Osteoblast (primary cell): Measurements from ENCODE around the gene JAZF1. TPM values are rescaled to one million over a fixed set of nuclear protein-coding genes. Genes with fewer than 3 reads are reported as not detected.

Experiments
- DNase-seq: peaks from one replicate; pipeline ENCODE4 v3.0.0; 2011; ENCODE audit warnings: low spot score, mixed read lengths; ENCODE audit not compliant: insufficient read length; ENCODE audit errors: missing footprints
- H2AFZ ChIP-seq: 2 replicates; pipeline ENCODE4 v1.6.0; 2011; ENCODE audit warnings: mild to moderate bottlenecking, low read length
- H3K27ac ChIP-seq: 2 replicates; pipeline ENCODE4 v1.5.1; 2011; ENCODE audit warnings: mild to moderate bottlenecking, low read depth, low read length, moderate library complexity
- H3K27me3 ChIP-seq: 2 replicates; pipeline ENCODE4 v1.6.0; 2012; ENCODE audit warnings: mild to moderate bottlenecking, control low read depth, inconsistent platforms, low read length, moderate library complexity; ENCODE audit not compliant: insufficient read depth
- H3K36me3 ChIP-seq: 2 replicates; pipeline ENCODE4 v1.5.1; 2011; ENCODE audit warnings: mild to moderate bottlenecking, low read length, control low read depth, moderate library complexity; ENCODE audit not compliant: insufficient read depth
- H3K4me1 ChIP-seq: 2 replicates; pipeline ENCODE4 v1.5.1; 2011; ENCODE audit warnings: mild to moderate bottlenecking, low read length, control low read depth, moderate library complexity; ENCODE audit not compliant: insufficient read depth
- H3K4me2 ChIP-seq: 2 replicates; pipeline ENCODE4 v1.6.0; 2011; ENCODE audit warnings: mild to moderate bottlenecking, low read length; ENCODE audit not compliant: insufficient read depth
- H3K4me3 ChIP-seq: fragments of 200-600 bp; sonication (generic); 3 replicates; pipeline ENCODE4 v1.5.1; 2012; ENCODE audit warnings: mild to moderate bottlenecking, low read length, inconsistent platforms; ENCODE audit not compliant: insufficient read depth
- H3K79me2 ChIP-seq: 2 replicates; pipeline ENCODE4 v1.6.0; 2012; ENCODE audit warnings: mild to moderate bottlenecking, low read length, control low read depth, inconsistent platforms; ENCODE audit not compliant: insufficient read depth
- H3K9me3 ChIP-seq: 2 replicates; pipeline ENCODE4 v1.5.1; 2011; ENCODE audit warnings: low read depth, low read length, control low read depth
- H4K20me1 ChIP-seq: 2 replicates; pipeline ENCODE4 v1.6.0; 2012; ENCODE audit warnings: mild to moderate bottlenecking, low read length, control low read depth; ENCODE audit not compliant: insufficient read depth
- CTCF ChIP-seq: IDR thresholded peaks from 2 replicates; pipeline ENCODE4 v1.5.1; 2011; ENCODE audit warnings: mild to moderate bottlenecking, low read depth, low read length, moderate library complexity; ENCODE audit errors: extremely low read depth
- total RNA-seq: library from RNA; depleted of rRNA; stranded (reverse); fragments of >200 nt; gene quantifications from 2 replicates; pipeline ENCODE4 v1.2.3, GENCODE V29; 2012

The JAZF1 gene
- total RNA-seq, 1 donor, result 15.9 TPM

DNA sequence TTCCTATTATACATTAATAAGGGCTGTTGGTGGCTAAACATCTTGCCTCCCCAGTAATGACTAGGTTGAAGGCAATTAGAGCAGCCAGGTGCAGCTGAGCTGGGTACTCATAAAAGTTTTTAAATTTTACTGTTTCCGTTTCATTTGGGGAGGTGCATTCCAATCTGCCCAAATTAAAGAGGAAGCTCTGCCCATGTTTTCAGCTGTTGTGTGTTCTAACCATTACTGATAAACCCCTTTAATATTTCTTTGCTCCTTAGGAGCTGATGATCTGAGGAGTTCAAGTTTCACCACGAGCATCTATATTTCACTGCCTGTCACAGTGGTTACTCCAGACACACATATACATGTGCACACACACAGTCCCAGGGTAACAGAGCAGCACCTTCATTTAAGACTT lies 94.4 kb downstream of the JAZF1 start:
- Histone ChIP-seq H3K27ac (no peak overlapping the region), H3K79me2 (peaks cover 34% of the 10 kb centered on the region), H2AFZ (no peak overlapping the region), H3K9me3 (no peaks in the 10 kb centered on the region), H3K4me3 (no peak overlapping the region), H3K4me1 (peaks cover 45% of the 10 kb centered on the region), H3K4me2 (no peak overlapping the region), H4K20me1 (peaks cover 5% of the 10 kb centered on the region), H3K27me3 (no peaks in the 10 kb centered on the region), H3K36me3 (no peaks in the 10 kb centered on the region)
- no peak for DNase-seq
- no peak for TF ChIP-seq CTCF

- H3K4me2 ChIP-seq, result peak overlapping the region; percentile 47
- peaks cover 5% of the 10 kb centered on the region for H4K20me1 ChIP-seq
- no peaks in the 10 kb centered on the region for H3K27me3 ChIP-seq
- peak overlapping the region; percentile 65 for H3K27ac ChIP-seq
- peaks cover 44% of the 10 kb centered on the region for H3K4me1 ChIP-seq
- peaks cover 28% of the 10 kb centered on the region for H3K79me2 ChIP-seq
- no peak for DNase-seq
- no peaks in the 10 kb centered on the region for H3K36me3 ChIP-seq
- no peak overlapping the region for H2AFZ ChIP-seq
- H3K4me3 ChIP-seq, result peak overlapping the region; percentile 14
- no peaks in the 10 kb centered on the region for H3K9me3 ChIP-seq
- no peak for TF ChIP-seq CTCF
Measured at GRCh38 chr7:28083998-28084985, 96.3 kb downstream of the JAZF1 start.

DNA sequence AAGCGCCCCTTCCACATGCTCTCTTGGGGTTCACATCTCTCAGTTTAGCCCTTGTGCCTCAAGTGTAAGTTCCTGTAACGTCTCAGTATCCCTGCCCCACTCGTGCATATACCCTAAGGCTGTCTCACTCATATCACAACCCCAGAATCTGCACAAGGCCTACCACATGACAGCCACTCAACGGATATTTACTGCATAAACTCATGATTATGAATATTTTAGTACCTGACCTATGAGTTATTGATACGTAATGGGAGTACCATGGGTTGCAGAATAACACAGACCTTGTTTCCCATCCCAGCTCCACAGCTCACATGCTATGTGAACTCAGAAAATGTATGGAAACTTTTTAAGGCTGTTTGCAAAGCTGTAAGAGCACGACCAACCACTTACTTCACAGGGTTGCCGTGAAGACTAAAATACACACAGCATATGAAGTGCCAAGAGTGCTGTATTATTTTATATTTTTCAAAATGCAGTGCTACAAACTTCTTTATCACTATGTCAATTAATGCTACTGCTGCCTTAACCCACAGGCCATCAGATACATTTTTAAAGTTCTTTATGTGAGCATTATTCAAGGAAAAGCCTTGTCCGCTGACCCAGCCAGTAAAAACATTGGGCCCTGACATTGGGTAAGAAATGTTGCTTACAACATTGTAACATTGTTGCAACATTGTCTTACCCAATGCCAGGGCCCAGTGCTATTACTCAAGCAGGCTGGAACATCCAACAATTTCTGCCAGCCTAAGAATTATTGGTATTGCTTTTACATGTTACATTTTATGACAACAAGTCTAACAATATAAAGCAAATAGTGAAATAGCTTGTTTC lies 97.2 kb downstream of the JAZF1 start:
- no peaks in the 10 kb centered on the region for H3K36me3 ChIP-seq
- H3K27ac ChIP-seq, result peak overlapping the region; percentile 65
- no peaks in the 10 kb centered on the region for H3K27me3 ChIP-seq
- peak overlapping the region; percentile 47 for H3K4me2 ChIP-seq
- TF ChIP-seq CTCF, result no peak
- H3K9me3 ChIP-seq, result no peaks in the 10 kb centered on the region
- peaks cover 28% of the 10 kb centered on the region for H3K79me2 ChIP-seq
- no peak overlapping the region for H3K4me3 ChIP-seq
- no peak overlapping the region for H2AFZ ChIP-seq
- H4K20me1 ChIP-seq, result peaks cover 5% of the 10 kb centered on the region
- peak; percentile 48 for DNase-seq
- H3K4me1 ChIP-seq, result peaks cover 36% of the 10 kb centered on the region
